ENCODE data around the gene GASK1A.

DNA sequence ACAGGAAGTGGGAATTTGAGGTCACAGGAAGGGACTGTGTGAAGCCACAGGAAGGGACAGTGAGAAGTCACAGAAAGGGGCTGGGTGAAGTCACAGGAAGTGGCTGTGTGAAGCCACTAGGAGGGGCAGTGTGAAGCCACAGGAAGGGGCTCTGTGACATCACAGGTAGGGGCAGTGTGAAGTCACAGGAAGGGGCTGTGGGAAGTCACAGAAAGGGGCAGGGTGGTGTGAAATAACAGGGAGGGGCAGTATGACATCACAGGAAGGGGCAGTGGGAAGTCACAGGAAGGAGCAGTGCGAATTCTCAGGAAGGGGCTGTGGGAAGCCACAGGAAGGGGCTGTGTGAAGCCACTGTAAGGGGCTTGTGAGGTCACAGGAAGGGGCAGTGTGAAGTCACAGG is 35.8 kb downstream of the GASK1A start:
- TF ChIP-seq CTCF (IDR thresholded peaks at IDR 0.05 in 8 of 11, conservative IDR thresholded peaks at IDR 0.05 in 3 of 11) (no peak), POLR2A (IDR thresholded peaks at IDR 0.05) (no peak), POLR2AphosphoS5 (IDR thresholded peaks at IDR 0.05) (no peak)
